Hepatocyte (in vitro differentiated cells): ENCODE measurements around the gene POLR2L. TPM values are rescaled to one million over a fixed set of nuclear protein-coding genes. Genes with fewer than 3 reads are reported as not detected.

ENCODE experiments used
- DNase-seq: peaks from one replicate; pipeline ENCODE4 v3.0.0-alpha.2; 2016; ENCODE audit warnings: low spot score
- H2AFZ ChIP-seq: fragments of 200-600 bp; sonication (generic); 2 replicates; pipeline ENCODE4 v1.6.0; 2016; ENCODE audit warnings: antibody characterized with exemption, mild to moderate bottlenecking
- H3K27ac ChIP-seq: fragments of 200-600 bp; sonication (generic); 2 replicates; pipeline ENCODE4 v1.5.1; 2016; ENCODE audit warnings: mild to moderate bottlenecking
- H3K27me3 ChIP-seq: fragments of 200-600 bp; sonication (generic); 2 replicates; pipeline ENCODE4 v1.6.1; 2016
- H3K36me3 ChIP-seq: fragments of 200-600 bp; sonication (generic); replicated peaks from 2 replicates; pipeline ENCODE4 v1.5.1; 2016; ENCODE audit warnings: low read depth; ENCODE audit not compliant: insufficient read depth
- H3K4me1 ChIP-seq: fragments of 200-600 bp; sonication (generic); 2 replicates; pipeline ENCODE4 v1.5.1; 2016; ENCODE audit warnings: mild to moderate bottlenecking, moderate library complexity; ENCODE audit not compliant: insufficient read depth
- H3K4me2 ChIP-seq: fragments of 200-600 bp; sonication (generic); 2 replicates; pipeline ENCODE4 v1.6.0; 2016
- H3K4me3 ChIP-seq: fragments of 200-600 bp; sonication (generic); 2 replicates; pipeline ENCODE4 v1.5.1; 2016; ENCODE audit warnings: mild to moderate bottlenecking
- H3K79me2 ChIP-seq: fragments of 200-600 bp; sonication (generic); 2 replicates; pipeline ENCODE4 v1.6.0; 2017; ENCODE audit warnings: mild to moderate bottlenecking
- H3K9me2 ChIP-seq: fragments of 200-600 bp; sonication (generic); replicated peaks from 2 replicates; pipeline ENCODE4 v1.6.0; 2017; ENCODE audit warnings: mild to moderate bottlenecking; ENCODE audit not compliant: insufficient read depth
- H3K9me3 ChIP-seq: fragments of 200-600 bp; sonication (generic); 2 replicates; pipeline ENCODE4 v1.5.1; 2016; ENCODE audit warnings: low read depth, mild to moderate bottlenecking
- H4K20me1 ChIP-seq: fragments of 200-600 bp; sonication (generic); 2 replicates; pipeline ENCODE4 v1.6.0; 2016; ENCODE audit warnings: mild to moderate bottlenecking; ENCODE audit not compliant: insufficient read depth, poor library complexity, severe bottlenecking
- EZH2 ChIP-seq: fragments of 200-600 bp; sonication (generic); IDR thresholded peaks from 2 replicates; pipeline ENCODE4 v1.6.1; 2016; ENCODE audit warnings: antibody characterized with exemption, mild to moderate bottlenecking, borderline replicate concordance
- EZH2phosphoT487 ChIP-seq: fragments of 200-600 bp; sonication (generic); IDR thresholded peaks from one replicate; pipeline ENCODE4 v1.6.1; 2018; ENCODE audit warnings: antibody characterized with exemption, mild to moderate bottlenecking, low read depth, moderate library complexity; ENCODE audit not compliant: unreplicated experiment, severe bottlenecking
- WGBS: methylation state at CpG from one replicate; pipeline ENCODE4 v1.1.6; 2016; ENCODE audit warnings: low lambda C conversion rate; ENCODE audit errors: missing lambda C conversion rate; 5-methylcytosine and 5-hydroxymethylcytosine counted together
- polyA plus RNA-seq: library from polyadenylated mRNA; unstranded; fragments of >200 nt; fragmentation: Nextera tagmentation; extraction: Ambion mirVana; gene quantifications from 2 replicates; pipeline ENCODE4 v1.2.1, GENCODE V29; 2016
- total RNA-seq: library from RNA; depleted of rRNA; stranded (reverse); fragments of >200 nt; gene quantifications from 2 replicates; pipeline ENCODE4 v1.2.3, GENCODE V29; 2014
- TF ChIP-seq, protein P1 (sequence below): fragments of 200-600 bp; sonication (generic); IDR thresholded peaks from 2 replicates; pipeline ENCODE4 v1.5.1; 2016; ENCODE audit warnings: antibody characterized with exemption, mild to moderate bottlenecking; ENCODE audit not compliant: poor library complexity

The POLR2L gene
- total and polyA plus RNA-seq, 2 experiments from 2014 or later: 38.0 to 372 TPM

DNA sequence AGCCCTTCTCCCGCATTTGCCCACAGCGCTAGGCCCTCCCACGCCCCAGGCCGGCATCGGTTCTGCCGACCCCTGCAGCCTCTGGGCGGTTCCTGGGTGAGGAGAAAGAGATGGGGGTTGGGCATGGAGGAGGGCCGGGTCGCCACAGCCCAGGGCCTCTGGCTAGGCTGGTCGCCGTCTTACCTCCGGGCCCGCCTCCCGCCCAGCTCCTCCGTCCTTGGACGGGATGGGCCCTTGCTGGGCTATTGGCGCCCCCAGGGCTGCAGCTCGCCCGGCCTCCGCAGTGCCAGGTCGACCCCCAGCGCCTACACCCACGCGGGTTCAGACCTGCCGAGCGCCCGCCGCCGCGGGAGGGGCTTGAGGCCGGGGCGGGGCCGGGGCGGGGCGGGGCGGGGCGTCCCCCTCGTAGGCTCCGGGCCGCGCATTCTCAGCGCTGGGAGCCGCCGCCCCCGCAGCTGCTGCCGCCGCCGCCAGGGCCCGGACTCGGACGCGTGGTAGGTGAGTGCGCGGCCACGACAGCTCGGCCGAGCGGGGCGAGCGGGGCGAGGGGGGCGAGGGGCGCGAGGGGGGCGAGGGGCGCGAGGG, 9.7 kb downstream of the POLR2L start, which contains the start of gene CD151:
Gene CD151 (plus strand): TSS at position 424 of the 585 bp plus-strand sequence. CDS start 3,118 bp downstream, outside the sequence.
- DNase-seq: peak; percentile 89

DNA sequence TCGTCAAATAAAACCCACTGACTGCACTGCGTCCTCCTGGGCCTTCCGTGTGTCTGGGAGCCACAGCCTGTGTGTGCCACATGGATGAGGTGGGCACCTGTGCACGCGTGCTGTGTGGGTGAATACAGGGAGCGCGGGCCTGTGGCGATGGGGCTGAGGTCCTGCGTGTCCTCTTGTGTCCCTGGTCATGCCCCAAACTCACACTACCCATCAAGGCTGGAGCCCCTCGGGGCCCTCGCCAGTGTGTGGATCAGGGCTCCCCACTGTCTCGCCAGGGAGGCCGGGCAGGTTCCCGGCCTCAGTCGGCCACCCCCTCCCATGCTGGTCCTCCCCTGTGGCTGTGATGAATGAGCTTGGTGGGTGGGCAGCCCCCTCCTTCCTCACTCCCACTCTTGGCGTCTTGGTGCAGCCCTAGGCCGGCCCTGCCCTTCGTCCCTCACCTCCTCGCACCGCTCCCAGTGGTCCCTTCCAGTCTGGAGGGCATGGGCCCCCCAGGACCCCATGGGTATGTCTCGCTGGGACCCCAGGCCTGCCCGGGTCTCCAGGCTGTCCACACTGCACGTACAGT, 10.3 kb downstream of the POLR2L start:
- peaks cover 10% of the 10 kb centered on the region for H3K27me3 ChIP-seq
- H3K79me2 ChIP-seq: peaks cover 31% of the 10 kb centered on the region
- H3K27ac ChIP-seq: peak overlapping the region; percentile 87
- H3K36me3 ChIP-seq: no peaks in the 10 kb centered on the region
- peaks cover 50% of the 10 kb centered on the region for H3K4me1 ChIP-seq
- peak overlapping the region; percentile 96 for H3K4me2 ChIP-seq
- 85% methylated on average over 12 of the region's 23 CpGs for WGBS
- peaks cover 21% of the 10 kb centered on the region for H4K20me1 ChIP-seq
- peak overlapping the region; percentile 39 for H3K4me3 ChIP-seq
- DNase-seq: no peak
- no peak overlapping the region for H2AFZ ChIP-seq
- H3K9me3 ChIP-seq: no peaks in the 10 kb centered on the region
- TF ChIP-seq EZH2phosphoT487 (no peak), EZH2 (no peak)
- TF ChIP-seq, protein P1, sequence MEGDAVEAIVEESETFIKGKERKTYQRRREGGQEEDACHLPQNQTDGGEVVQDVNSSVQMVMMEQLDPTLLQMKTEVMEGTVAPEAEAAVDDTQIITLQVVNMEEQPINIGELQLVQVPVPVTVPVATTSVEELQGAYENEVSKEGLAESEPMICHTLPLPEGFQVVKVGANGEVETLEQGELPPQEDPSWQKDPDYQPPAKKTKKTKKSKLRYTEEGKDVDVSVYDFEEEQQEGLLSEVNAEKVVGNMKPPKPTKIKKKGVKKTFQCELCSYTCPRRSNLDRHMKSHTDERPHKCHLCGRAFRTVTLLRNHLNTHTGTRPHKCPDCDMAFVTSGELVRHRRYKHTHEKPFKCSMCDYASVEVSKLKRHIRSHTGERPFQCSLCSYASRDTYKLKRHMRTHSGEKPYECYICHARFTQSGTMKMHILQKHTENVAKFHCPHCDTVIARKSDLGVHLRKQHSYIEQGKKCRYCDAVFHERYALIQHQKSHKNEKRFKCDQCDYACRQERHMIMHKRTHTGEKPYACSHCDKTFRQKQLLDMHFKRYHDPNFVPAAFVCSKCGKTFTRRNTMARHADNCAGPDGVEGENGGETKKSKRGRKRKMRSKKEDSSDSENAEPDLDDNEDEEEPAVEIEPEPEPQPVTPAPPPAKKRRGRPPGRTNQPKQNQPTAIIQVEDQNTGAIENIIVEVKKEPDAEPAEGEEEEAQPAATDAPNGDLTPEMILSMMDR: no peak
- no peaks in the 10 kb centered on the region for H3K9me2 ChIP-seq

More for the DNA sequence above, 9.7 kb downstream of the POLR2L start, which contains the start of gene CD151:
- Histone ChIP-seq H3K36me3 (no peaks in the 10 kb centered on the region), H3K4me1 (peaks cover 47% of the 10 kb centered on the region), H3K79me2 (peaks cover 31% of the 10 kb centered on the region), H2AFZ (peak within 1 kb of the TSS; percentile 81), H4K20me1 (peaks cover 21% of the 10 kb centered on the region), H3K27me3 (peaks cover 10% of the 10 kb centered on the region), H3K4me3 (peak within 1 kb of the TSS; percentile 44), H3K9me3 (no peaks in the 10 kb centered on the region), H3K4me2 (peak within 1 kb of the TSS; percentile 98), H3K9me2 (no peaks in the 10 kb centered on the region), H3K27ac (peak within 1 kb of the TSS; percentile 87)
- under 1% methylated on average over 23 of the region's 67 CpGs for WGBS
- TF ChIP-seq, protein P1: no peak
- no peak for TF ChIP-seq EZH2
- TF ChIP-seq EZH2phosphoT487: no peak

DNA sequence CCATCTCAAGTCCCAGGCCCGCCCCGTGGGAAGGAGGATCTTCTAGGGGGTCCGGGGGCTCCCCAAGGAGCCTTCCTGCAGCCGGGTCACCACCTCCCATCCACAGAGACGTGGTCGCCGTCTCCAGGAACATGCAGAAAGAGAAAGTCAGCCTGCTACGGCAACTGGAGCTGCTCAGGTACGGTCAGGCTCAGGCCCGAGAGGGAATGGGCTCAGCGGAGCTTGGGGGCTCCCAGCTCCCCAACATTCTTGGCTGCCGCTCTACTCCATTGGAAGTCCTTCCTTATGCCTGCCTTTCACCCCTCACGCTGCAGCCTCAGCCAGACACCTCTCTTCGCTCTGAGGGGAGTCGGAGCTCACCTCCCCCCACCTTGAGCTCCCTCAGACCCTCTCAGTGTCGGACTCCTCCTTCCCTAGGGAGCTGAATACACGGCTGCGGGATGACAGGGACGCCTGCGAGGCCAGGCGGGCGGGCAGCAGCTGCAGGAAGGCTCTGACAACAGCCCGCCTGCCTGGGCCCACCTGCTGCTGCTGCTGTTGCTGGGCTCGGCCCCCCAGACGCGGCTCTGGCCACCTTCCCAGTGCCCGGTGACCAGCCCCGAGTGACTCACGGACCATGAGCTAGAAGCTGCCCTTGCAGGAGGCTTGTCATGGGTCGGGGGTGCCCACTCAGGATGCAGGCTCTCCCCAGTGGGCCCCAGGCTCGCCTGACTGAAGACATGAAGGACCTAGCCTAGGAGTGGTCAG, 11.0 kb downstream of the POLR2L start:
- H3K79me2 ChIP-seq: peaks cover 28% of the 10 kb centered on the region
- no peak overlapping the region for H2AFZ ChIP-seq
- H3K4me2 ChIP-seq: peak overlapping the region; percentile 97
- no peak for DNase-seq
- 54% methylated on average over 30 of the region's 31 CpGs for WGBS
- no peaks in the 10 kb centered on the region for H3K9me2 ChIP-seq
- TF ChIP-seq EZH2: no peak
- no peak for TF ChIP-seq EZH2phosphoT487
- TF ChIP-seq, protein P1: no peak
- H3K36me3 ChIP-seq: no peaks in the 10 kb centered on the region
- no peak overlapping the region for H3K27ac ChIP-seq
- H3K4me1 ChIP-seq: peaks cover 58% of the 10 kb centered on the region
- peaks cover 20% of the 10 kb centered on the region for H4K20me1 ChIP-seq
- peaks cover 16% of the 10 kb centered on the region for H3K27me3 ChIP-seq
- no peak overlapping the region for H3K4me3 ChIP-seq
- no peaks in the 10 kb centered on the region for H3K9me3 ChIP-seq
